Fibroblast of upper back skin (primary cell): ENCODE data around the gene KLHL13.
"Not testable (repeated sequence)": the region's sequence is repeated elsewhere in the genome, so short reads cannot be mapped to it uniquely, and the experiment has no call there.

ENCODE experiments used
- DNase-seq: peaks from one replicate; pipeline ENCODE4 v3.0.0-alpha.2; 2013

KLHL13 gene

GRCh38 chrX:118116713-118117550, at the start of gene KLHL13:
TSS of gene KLHL13 (minus strand) at chrX:118116810. CDS start at chrX:118028473, 88,337 bp downstream.
- DNase-seq = peak; percentile 17

- no peak for DNase-seq
Observed at GRCh38 chrX:118164138-118164537, 47.5 kb upstream of the KLHL13 start.

- DNase-seq = no peak
Observed at GRCh38 chrX:118156953-118157608, 40.5 kb upstream of the KLHL13 start.

- DNase-seq = no peak
Observed at GRCh38 chrX:118156254-118156952, 39.8 kb upstream of the KLHL13 start.

- no peak for DNase-seq
Observed at GRCh38 chrX:118153270-118153669, 36.7 kb upstream of the KLHL13 start.

GRCh38 chrX:118152721-118153120, 36.1 kb upstream of the KLHL13 start:
- DNase-seq = no peak

- DNase-seq = no peak
Observed at GRCh38 chrX:118148737-118149136, 32.1 kb upstream of the KLHL13 start.

- DNase-seq = not testable (repeated sequence)
Observed at GRCh38 chrX:118147771-118148170, 31.2 kb upstream of the KLHL13 start.

GRCh38 chrX:118143578-118143977, 27.0 kb upstream of the KLHL13 start:
- no peak for DNase-seq

- no peak for DNase-seq
Observed at GRCh38 chrX:118131336-118131735, 14.7 kb upstream of the KLHL13 start.

- no peak for DNase-seq
Observed at GRCh38 chrX:118129681-118130080, 13.1 kb upstream of the KLHL13 start.

- DNase-seq = no peak
Observed at GRCh38 chrX:118128724-118129123, 12.1 kb upstream of the KLHL13 start.

GRCh38 chrX:118126286-118126685, 9.7 kb upstream of the KLHL13 start:
- no peak for DNase-seq

GRCh38 chrX:118124243-118124642, 7.6 kb upstream of the KLHL13 start:
- not testable (repeated sequence) for DNase-seq

- no peak for DNase-seq
Observed at GRCh38 chrX:118117741-118118140, 1.1 kb upstream of the KLHL13 start.

GRCh38 chrX:118115953-118116712, 477 bp downstream of the KLHL13 start:
- no peak for DNase-seq

- no peak for DNase-seq
Observed at GRCh38 chrX:118114971-118115370, 1.6 kb downstream of the KLHL13 start.

GRCh38 chrX:118109065-118109464, 7.5 kb downstream of the KLHL13 start:
- no peak for DNase-seq

GRCh38 chrX:118108304-118108703, 8.3 kb downstream of the KLHL13 start:
- no peak for DNase-seq

GRCh38 chrX:118100091-118100490, 16.5 kb downstream of the KLHL13 start:
- no peak for DNase-seq

- no peak for DNase-seq
Observed at GRCh38 chrX:118088084-118088483, 28.5 kb downstream of the KLHL13 start.

- no peak for DNase-seq
Observed at GRCh38 chrX:118074196-118074595, 42.4 kb downstream of the KLHL13 start.
